Activated naive CD8-positive, alpha-beta T cell treated with anti-CD3 and anti-CD28 coated beads, Interleukin-2, amount 50 U/mL, for 16 hours (primary cell): ENCODE results near the gene LAMC3.

Experiments used
- DNase-seq: peaks from one replicate; pipeline ENCODE4 v3.0.0-alpha.2; 2020; ENCODE audit warnings: low read depth, low spot score

Gene LAMC3

DNA sequence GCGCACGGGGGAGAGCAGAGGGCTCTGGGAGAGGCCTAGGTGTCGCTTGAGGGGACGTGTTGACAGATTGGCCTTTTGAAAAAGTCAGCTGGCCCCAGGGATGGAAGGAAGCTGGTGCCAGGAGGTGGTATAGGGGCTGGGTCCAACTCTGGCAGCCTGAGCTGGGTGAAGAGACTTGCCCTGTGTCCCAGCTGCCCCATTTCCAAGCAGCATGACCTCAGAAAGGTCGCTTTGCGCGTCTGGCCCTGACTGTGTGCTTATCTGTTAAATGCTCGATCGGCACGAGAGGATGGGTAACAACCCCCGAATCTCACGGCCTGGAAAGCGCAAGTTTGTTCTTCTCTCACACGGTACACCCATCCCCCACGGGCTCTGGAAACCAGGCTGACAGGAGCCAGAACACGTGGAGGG is 31.2 kb upstream of the LAMC3 start:
- no peak for DNase-seq

- no peak for DNase-seq
These were observed 29.2 kb upstream of the LAMC3 start for GRCh38 chr9:130979591-130980385.

- DNase-seq, result no peak
These were observed 28.4 kb upstream of the LAMC3 start for GRCh38 chr9:130980526-130980925.

DNA sequence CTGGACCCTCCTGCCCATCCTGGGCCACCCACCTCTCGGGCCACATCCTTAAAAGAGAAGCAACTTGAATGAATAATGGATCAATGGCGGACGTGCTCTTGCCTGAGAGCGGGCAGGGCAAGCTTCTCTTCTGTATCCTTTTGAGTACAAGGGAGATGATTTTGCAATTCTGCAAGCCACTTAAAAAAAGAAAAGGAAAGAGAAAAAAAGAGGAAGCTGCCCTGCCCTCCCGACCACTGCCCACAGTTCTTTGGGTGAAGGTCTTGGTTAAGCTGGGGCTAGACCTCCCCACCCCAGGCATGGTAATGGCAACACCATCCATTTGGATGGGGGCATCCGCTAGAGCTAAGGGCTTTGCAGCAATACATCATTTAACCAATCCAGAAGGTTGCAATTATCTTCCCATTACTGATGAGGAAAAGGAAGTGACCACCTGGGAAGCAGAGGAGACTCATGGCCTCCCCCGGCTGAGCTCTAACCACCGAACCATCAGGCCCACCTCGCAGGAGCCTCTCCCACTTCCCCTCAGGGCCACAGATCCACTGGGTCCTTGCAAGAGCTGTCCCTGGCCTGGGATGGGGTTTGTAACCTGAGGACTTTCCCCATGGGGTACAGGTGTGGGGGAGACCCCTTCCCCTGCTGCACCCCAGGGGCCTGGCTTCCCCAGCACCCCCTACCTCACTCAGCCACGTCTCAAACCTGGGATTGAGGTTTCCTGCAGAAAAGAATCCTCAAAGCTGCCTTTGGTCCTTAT is 27.8 kb upstream of the LAMC3 start:
- DNase-seq, result no peak

- no peak for DNase-seq
These were observed 27.2 kb upstream of the LAMC3 start for GRCh38 chr9:130981756-130982137.

DNA sequence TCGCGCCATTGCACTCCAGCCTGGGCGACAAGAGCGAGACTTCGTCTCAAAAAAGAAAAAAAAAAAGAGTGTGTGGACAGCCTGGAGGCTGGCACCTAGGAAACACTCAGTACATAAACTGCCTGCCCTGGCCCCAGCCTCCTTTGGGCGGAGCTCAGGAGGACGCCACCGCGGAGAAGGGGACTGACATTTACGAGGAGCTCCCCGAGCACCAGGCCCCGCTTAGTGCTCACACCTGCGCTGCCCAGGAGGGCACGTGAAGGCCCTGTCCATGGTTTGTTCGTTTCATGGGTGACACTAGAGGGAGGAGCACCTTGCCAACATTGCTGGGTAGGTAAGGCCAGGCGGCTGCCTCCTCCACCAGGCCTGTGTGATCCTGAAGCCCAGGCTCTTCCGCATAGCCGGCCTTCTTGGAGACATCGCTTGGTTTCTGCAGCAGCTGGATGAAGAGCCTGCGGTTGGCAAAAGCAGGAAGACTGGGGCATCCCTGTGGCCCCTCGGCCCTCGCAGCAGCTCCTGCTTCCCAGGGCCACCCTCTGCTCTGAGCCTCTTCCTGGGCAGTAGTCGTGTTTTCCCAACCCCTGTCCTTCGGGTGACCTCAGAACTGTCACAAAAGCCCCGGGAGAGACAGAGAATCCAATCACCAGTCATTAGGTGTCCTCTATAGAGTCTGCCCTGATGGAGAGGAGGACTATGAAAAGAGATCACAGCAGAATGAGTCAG is 26.2 kb upstream of the LAMC3 start:
- no peak for DNase-seq

DNA sequence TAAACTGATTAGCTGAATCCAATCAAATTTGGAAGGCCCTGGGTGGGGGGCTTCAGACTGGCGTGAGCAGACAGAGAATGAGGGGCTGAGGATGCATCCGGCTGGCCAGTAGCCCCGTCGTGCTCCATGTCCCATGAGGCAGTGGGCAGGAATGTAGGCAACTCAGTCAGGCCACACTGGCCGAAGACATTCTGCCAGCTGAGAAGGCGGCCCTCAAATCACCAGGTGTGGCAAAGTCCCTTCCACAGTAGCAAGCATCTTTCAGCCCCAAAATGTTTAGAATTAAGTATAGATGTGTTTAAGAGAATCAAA is 25.7 kb upstream of the LAMC3 start:
- DNase-seq, result no peak

GRCh38 chr9:130983970-130984369 is 25.0 kb upstream of the LAMC3 start:
- DNase-seq, result no peak

- DNase-seq, result no peak
These were observed 24.5 kb upstream of the LAMC3 start for GRCh38 chr9:130984521-130984920.

DNA sequence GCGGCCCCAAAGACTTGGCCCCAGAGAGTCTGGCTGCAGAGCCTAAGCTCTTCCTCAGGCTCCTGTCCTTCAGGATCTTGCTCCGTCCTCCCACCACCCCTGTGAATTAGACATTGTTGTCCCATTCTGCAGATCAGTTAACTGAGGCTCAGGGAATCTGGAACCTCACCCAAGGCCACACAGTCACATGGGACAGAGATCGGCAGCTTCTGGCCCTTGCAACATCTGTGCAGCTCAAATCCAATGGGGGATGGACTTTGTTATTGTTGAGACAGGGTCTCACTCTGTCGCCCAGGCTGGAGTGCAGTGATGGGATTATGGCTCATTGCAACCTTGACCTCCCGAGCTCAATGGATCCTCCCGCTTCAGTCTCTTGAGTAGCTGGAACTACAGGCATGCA is 23.9 kb upstream of the LAMC3 start:
- no peak for DNase-seq

DNA sequence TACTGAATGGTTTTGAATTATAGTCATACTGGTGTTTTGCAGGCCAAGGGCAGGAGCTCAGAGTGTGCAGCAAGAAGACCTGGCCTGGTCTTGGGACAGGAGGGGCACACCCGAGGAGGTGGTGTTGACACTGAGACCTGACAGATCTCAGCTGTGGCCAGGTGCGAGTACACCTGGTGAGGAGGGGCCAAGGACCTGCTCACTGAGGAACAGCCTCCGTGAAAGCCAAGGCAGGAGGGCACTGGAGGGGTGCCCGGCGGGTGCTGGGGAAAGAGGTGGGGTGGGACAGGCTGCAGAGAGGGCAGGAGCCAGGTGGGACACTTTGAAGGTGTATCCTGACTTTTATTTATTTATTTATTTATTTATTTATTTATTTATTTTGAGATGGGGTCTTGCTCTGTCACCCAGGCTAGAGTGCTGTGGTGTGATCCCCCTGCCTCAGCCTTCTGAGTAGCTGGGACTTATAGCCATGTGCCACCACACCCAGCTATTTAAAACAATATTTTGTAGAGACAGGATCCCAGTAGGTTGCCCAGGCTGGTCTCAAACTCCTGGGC is 23.3 kb upstream of the LAMC3 start:
- DNase-seq, result no peak

DNA sequence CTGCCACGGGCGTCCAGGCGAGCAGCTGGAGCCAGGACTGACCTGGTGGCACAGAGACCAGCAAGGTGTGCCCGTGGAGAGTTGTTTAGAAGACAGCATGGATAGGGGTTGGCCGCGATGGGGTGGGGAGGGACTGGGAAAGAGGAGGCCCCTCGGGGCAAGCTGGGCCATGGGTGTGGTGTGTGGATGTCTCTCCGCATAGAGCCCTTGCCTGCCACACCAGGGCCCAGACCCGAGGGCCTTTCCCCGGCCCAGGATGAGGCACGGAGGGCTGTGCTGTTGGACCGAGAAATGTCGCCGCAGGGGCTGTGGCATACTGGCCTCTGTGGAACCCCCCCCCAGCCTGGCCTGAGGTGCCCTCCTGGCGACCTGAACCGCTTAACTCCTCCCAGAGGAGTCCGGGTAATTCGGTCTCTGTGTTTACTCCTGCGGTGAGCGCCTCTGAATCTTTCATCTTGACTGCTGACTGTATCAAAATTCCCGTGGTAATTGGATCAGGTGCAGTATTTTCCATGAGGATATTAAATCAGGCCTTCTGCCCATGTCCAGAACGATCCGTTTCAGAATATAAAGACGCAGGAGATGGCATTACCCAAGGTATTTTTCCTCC is 22.5 kb upstream of the LAMC3 start:
- no peak for DNase-seq

DNA sequence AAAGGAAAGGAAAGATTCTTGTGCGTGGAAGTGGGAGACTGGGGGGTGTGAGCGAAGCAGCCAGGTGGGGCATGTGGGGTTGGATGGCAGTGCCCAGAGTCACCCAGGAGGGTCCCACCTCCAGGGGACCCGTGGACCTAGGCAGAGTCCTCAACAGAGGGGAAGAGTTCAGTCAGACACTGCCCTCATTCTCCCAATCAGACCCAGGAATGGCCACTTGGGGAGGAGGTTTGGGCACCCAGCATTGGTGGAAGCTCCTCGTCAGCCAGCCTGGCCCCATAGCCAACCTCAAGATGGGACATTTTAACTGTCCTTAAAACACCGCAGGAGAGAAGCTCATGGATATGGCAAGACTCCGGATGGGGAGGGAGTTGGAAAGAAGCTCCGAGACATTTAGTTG is 21.9 kb upstream of the LAMC3 start:
- DNase-seq, result no peak

DNA sequence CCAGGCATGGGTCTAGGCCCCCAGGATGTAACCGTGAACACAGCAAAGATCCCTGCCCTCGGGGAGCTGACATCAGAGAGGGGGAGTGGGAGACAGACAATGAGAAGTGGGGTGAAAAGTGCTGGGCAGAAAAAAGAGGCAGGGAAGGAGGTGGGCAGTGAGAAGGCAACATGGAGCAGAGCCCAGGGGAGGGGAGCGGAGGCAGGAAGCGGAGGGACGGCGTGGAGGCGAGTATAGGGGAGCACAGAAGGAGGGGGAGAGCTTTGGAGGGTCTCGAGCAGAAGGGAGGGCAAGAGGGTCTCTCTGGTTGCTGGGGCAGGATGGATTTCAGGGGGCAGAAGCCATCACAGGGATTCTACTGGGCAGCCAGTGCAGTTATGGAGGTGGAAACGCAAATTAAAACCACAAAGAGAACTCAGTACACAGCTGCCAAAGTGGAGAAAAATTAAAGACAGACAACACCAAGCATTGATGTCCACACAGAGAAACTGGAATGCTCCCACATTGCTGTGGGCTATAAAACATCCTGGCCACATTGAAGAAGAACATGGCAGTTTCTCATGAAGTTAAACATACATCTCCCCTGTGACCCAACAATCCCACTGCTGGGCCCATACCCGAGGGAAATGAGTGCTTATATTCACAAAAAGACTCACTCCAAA is 21.1 kb upstream of the LAMC3 start:
- DNase-seq, result no peak

DNA sequence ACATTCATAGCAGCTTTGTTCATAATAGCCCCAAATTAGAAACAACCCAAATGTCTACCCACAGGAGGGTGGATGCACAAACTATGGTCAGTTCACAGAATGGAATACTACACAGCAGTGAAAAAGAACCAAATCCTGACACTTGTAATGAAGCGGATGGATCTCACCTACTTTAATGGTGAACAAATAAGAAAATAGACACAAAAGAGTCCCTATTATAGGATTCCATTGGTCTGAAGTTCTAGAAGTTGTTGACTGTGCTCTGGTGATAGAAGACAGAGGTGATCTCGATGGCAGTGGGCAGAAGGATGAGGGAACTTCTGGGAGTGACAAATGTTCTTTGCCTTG is 20.6 kb upstream of the LAMC3 start:
- DNase-seq, result no peak

- DNase-seq, result no peak
These were observed 20.1 kb upstream of the LAMC3 start for GRCh38 chr9:130988905-130989304.

DNA sequence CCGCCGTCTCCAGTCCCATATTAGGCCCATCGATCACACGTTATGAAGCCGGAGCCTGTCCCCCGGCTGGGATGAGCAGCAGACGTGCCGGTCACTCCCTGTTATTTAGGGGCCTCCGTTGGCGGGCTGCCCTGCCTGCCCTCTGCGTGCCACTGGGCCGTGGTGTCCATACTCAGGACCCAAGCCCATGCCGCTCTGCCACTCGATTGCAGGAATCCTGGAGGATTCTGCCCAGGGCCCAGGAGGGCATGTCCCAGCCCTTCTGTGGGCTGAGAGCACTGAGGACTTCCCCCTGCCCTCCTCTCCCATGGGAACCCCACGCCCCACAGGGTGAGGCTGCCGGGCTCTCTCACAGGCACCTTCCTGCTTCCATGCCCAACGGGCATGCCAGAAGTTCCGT is 19.6 kb upstream of the LAMC3 start:
- no peak for DNase-seq

GRCh38 chr9:130989891-130990290 is 19.1 kb upstream of the LAMC3 start:
- DNase-seq, result no peak

- no peak for DNase-seq
These were observed 18.5 kb upstream of the LAMC3 start for GRCh38 chr9:130990306-130990977.

GRCh38 chr9:130990978-130991777 is 17.8 kb upstream of the LAMC3 start:
- no peak for DNase-seq
